Measurements from ENCODE around the gene ERP44.

- TF ChIP-seq CTCF (IDR thresholded peaks at IDR 0.05) (no peak), POLR2A (IDR thresholded peaks at IDR 0.05) (no peak)
These were observed 85.2 kb downstream of the ERP44 start for GRCh38 chr9:100013573-100013972.
